HCT116 (cell line): ENCODE results near the gene DTYMK.

Source experiments
- CTCF ChIP-seq, 3 experiments: fragments of 200-600 bp in 1 of 3; sonication (generic) in 1 of 3; IDR thresholded peaks in 2 of 3; conservative IDR thresholded peaks in 1 of 3; 2 replicates each; pipeline ENCODE4 v1.5.1; 2012 to 2017; ENCODE audit warnings: low read depth in 2 of 3, low read length in 2 of 3, antibody characterized with exemption in 1 of 3, borderline replicate concordance in 1 of 3, control low read depth in 1 of 3, mild to moderate bottlenecking in 1 of 3, mixed read lengths in 1 of 3, mixed run types in 1 of 3, moderate library complexity in 1 of 3; ENCODE audit not compliant: insufficient read depth in 1 of 3
- EGR1 ChIP-seq: IDR thresholded peaks from 2 replicates; pipeline ENCODE4 v1.6.1; 2012; ENCODE audit warnings: low read depth
- EZH2 ChIP-seq: fragments of 200-600 bp; sonication (generic); IDR thresholded peaks from 2 replicates; pipeline ENCODE4 v1.6.1; 2017; ENCODE audit warnings: antibody characterized with exemption, mixed run types
- MAX ChIP-seq: IDR thresholded peaks from 2 replicates; pipeline ENCODE4 v1.6.1; 2012
- POLR2A ChIP-seq: IDR thresholded peaks from 2 replicates; pipeline ENCODE4 v1.7.0; 2011; ENCODE audit warnings: borderline replicate concordance; ENCODE audit not compliant: insufficient read depth, insufficient read length; ENCODE audit errors: extremely low read depth
- POLR2AphosphoS5 ChIP-seq: IDR thresholded peaks from 2 replicates; pipeline ENCODE4 v1.6.1; 2011; ENCODE audit warnings: mild to moderate bottlenecking, low read depth, low read length, moderate library complexity
- SIN3A ChIP-seq: IDR thresholded peaks from 2 replicates; pipeline ENCODE4 v1.6.1; 2012; ENCODE audit warnings: low read depth
- SRF ChIP-seq: IDR thresholded peaks from 2 replicates; pipeline ENCODE4 v1.6.1; 2012; ENCODE audit warnings: low read depth
- ZBTB33 ChIP-seq: IDR thresholded peaks from 2 replicates; pipeline ENCODE4 v1.6.1; 2011; ENCODE audit warnings: mild to moderate bottlenecking, low read length, moderate library complexity; ENCODE audit not compliant: insufficient replicate concordance; ENCODE audit errors: extremely low read depth
- ZFX ChIP-seq: fragments of 450-650 bp; IDR thresholded peaks from 2 replicates; pipeline ENCODE4 v1.6.1; 2017
- TF ChIP-seq, protein P1 (sequence below): IDR thresholded peaks from 2 replicates; pipeline ENCODE4 v1.6.1; 2012; ENCODE audit warnings: low read depth

DNA sequence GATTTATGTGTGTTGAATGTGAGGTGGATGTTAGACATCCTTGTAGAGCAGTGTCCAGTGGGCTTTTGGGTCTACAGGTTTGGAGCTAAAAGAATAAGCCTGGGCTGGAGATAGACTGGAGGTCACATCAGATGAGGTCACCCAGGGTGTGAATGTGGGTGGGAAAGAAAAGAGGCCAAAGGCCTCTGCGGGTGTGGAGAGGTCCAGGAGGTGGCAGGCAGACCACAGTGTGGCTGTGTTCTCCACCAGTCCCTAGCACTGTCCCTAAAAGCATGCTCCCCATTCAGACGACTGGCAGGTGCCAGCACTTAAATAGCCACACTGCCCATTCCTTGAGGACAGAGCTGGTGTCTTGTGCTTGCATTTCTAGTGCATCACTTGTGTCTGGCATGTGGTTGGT, 45.0 kb downstream of the DTYMK start:
- no peak for TF ChIP-seq POLR2A
- no peak for TF ChIP-seq CTCF (IDR thresholded peaks at IDR 0.05 in 2 of 3, conservative IDR thresholded peaks at IDR 0.05 in 1 of 3; ENCODE audit: borderline replicate concordance in 1 of 3, insufficient read depth in 1 of 3, low read depth in 2 of 3, low read length in 2 of 3)
- no peak for TF ChIP-seq SRF
- TF ChIP-seq EZH2, result no peak
- no peak for TF ChIP-seq ZBTB33
- no peak for TF ChIP-seq POLR2AphosphoS5
- TF ChIP-seq EGR1, result no peak
- TF ChIP-seq, protein P1, sequence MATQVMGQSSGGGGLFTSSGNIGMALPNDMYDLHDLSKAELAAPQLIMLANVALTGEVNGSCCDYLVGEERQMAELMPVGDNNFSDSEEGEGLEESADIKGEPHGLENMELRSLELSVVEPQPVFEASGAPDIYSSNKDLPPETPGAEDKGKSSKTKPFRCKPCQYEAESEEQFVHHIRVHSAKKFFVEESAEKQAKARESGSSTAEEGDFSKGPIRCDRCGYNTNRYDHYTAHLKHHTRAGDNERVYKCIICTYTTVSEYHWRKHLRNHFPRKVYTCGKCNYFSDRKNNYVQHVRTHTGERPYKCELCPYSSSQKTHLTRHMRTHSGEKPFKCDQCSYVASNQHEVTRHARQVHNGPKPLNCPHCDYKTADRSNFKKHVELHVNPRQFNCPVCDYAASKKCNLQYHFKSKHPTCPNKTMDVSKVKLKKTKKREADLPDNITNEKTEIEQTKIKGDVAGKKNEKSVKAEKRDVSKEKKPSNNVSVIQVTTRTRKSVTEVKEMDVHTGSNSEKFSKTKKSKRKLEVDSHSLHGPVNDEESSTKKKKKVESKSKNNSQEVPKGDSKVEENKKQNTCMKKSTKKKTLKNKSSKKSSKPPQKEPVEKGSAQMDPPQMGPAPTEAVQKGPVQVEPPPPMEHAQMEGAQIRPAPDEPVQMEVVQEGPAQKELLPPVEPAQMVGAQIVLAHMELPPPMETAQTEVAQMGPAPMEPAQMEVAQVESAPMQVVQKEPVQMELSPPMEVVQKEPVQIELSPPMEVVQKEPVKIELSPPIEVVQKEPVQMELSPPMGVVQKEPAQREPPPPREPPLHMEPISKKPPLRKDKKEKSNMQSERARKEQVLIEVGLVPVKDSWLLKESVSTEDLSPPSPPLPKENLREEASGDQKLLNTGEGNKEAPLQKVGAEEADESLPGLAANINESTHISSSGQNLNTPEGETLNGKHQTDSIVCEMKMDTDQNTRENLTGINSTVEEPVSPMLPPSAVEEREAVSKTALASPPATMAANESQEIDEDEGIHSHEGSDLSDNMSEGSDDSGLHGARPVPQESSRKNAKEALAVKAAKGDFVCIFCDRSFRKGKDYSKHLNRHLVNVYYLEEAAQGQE, result no peak
- no peak for TF ChIP-seq MAX
- TF ChIP-seq SIN3A, result no peak
- TF ChIP-seq ZFX, result no peak
